T-helper 2 cell treated with Interferon-gamma antibody and Interleukin-4, amounts not matched to agents 100 ng/mL and 5 ng/mL, for 36 hours (primary cell): ENCODE measurements around the gene MT1X. TPM values are rescaled to one million over a fixed set of nuclear protein-coding genes. Genes with fewer than 3 reads are reported as not detected.

Source experiments
- intact Hi-C: fragments of 100-400 bp; cut with micrococcal nuclease; formaldehyde crosslinking; loops from one replicate; pipeline ENCODE4 v1.15.1; 2023
- total RNA-seq: library from RNA; stranded (reverse); gene quantifications from 2 replicates; pipeline ENCODE4 v1.2.3, GENCODE V29; 2022

Gene MT1X
- total RNA-seq = 61.4 and 64.6 TPM in 2 replicates

DNA sequence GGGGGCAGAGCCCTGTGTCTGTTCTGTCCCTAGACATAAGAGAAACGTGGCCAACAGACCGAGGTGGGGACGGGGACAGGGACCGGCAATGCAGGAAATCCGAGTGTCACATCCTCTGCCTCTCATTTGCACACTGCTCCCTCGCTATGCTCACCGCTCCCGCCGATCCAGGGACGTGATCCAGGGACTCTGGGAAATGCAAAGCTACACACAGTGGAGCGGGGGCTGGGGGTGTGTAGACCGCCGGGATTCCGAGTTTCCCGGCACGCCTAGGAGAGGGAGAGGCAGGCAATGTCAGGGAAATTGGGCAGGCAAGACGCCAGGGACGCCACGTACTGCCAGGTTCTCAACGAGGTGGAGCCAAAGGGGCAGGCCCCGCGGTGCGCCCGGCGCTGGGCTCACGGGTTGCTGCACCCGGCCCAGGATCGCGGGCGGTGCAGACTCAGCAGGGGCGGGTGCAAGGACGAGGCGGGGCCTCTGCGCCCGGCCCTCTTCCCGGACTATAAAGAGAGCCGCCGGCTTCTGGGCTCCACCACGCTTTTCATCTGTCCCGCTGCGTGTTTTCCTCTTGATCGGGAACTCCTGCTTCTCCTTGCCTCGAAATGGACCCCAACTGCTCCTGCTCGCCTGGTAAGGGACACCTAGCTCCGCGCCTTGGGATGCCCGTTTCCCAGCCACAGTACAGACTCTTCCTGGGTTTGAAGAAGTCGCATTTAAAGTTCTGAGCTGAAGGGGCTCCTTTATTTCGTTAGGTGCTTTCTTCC, at the start of gene MT1X:
Gene MT1X, plus strand, starts transcription at position 532 of the 764 bp plus-strand sequence. Its CDS starts 71 bp downstream, at position 603.
- intact Hi-C loops = loop anchor here (1.0 to 5.0 kb wide), 6 partner anchors 20 to 105 kb away; partner anchors contain the start of genes MT1E and MT2A

GRCh38 chr16:56632848-56633365, 49.4 kb upstream of the MT1X start:
- intact Hi-C loops = no loop called here

DNA sequence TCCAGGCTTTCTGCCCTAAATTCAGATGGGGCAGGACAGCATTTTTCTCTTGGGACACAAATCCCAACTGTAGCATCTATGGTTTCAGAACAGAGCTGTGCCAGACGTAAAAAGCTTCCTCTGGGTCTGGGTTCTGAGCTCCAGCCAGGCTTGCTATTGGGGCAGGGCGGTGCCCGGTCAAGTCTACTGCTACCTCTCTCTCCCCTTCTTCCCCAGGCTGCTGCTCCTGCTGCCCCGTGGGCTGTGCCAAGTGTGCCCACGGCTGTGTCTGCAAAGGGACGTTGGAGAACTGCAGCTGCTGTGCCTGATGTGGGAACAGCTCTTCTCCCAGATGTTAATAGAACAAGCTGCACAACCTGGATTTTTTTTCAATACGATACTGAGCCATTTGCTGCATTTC, 48.7 kb upstream of the MT1X start:
- intact Hi-C loops = no loop called here

DNA sequence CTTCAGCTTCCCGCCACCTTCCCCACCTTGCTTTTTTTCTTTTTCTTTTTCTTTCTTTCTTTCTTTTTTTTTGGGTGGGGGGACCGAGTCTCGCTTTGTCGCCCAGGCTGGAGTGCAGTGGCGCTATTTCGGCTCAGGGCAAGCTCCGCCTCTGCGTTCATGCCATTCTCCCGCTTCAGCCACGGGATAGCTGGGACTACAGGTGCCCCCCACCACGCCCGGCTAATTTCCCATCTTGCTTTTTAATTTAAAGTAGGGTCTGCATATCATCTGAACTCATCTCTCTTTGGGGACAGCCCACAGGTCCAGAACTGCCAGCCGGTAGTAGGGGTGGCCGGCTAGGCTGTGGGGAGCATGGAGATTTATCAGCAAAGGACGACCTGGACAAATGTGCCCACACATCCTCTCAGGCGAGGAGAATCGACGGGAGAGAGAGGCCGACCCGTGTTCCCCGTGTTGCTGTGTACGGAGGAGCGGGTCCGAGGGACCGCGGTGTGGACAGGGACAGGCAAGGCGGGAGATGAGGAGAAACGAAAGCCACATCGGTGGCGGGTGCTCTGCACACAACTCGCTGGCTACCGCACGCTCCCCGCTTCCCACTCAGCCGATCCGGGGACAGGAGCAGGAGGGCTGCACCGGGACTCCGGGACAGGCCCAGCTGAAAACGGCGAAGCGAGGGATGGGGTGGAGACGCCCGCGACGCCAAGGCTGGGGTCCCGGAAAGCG, 47.4 kb upstream of the MT1X start:
- intact Hi-C loops = no loop called here

- intact Hi-C loops = no loop called here
These were observed 46.8 kb upstream of the MT1X start for GRCh38 chr16:56635441-56635967.

DNA sequence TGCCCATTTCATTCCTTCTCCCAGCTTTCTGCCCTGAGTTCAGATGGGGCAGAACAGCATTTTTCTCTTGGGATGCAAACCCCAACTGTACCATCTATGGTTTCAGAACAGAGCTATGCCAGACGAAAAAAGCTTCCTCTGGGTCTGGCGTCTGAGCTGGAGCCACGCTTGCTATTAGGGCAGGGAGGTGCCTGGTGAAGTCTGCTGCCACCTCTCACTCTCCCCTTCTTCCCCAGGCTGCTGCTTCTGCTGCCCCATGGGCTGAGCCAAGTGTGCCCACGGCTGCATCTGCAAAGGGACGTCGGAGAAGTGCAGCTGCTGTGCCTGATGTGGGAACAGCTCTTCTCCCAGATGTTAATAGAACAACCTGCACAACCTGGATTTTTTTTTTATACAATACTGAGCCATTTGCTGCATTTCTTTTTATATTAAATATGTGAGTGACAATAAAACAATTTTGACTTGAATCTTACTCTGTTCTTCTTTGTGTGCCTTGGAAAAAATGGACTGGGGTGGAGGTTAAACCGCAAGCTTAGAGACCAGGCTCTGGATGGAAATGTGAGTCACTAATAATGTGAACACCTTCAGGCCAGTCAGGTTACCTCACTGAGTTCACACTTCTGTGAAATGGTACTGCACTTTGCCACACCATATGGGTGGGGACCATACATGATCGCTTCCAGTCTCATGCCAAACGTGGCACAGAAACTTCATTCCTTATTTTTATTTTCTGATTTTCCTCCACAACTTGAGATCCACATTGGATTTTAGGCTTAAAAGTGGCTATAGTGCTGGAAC, 45.5 kb upstream of the MT1X start:
- intact Hi-C loops = no loop called here

DNA sequence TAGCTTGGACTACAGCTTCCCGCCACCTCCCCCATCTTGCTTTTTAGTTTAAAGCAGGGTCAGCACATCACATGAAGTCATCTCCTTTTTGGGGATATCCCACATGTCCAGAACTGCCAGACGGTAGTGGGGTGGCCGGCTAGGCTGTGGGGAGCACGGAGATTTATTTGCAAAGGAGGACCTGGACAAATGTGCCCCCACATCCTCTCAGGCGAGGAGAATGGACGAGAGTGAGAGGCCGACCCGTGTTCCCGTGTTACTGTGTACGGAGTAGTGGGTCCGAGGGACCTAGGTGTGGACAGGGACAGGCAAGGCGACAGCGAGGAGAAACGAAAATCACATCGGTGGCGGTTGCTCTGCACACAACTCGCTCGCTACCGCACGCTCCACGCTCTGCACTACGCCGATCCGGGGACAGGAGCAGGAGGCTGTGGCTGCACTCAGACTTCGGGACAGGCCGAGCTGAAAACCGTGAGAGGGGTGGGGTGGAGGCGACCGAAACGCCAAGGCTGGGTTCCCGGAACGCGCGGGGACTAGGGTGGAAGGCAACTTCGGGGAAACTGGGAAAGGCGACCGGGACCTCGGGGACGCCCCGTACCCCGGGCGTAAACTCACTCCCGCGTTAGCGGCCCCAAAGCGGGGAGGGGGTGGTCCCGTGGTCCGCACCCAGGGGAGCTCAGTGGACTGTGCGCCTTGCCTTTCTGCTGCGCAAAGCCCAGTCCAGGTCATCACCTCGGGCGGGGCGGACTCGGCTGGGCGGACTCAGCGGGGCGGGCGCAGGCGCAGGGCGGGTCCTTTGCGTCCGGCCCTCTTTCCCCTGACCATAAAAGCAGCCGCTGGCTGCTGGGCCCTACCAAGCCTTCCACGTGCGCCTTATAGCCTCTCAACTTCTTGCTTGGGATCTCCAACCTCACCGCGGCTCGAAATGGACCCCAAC, 44.2 kb upstream of the MT1X start, which contains the start of gene MT1A:
Gene MT1A, plus strand, starts transcription at position 853 of the 937 bp plus-strand sequence. Its CDS starts 73 bp downstream, at position 926.
- intact Hi-C loops = loop anchor here (2.0 kb wide), 1 partner anchor 21 kb away; no protein-coding TSS in a partner anchor

DNA sequence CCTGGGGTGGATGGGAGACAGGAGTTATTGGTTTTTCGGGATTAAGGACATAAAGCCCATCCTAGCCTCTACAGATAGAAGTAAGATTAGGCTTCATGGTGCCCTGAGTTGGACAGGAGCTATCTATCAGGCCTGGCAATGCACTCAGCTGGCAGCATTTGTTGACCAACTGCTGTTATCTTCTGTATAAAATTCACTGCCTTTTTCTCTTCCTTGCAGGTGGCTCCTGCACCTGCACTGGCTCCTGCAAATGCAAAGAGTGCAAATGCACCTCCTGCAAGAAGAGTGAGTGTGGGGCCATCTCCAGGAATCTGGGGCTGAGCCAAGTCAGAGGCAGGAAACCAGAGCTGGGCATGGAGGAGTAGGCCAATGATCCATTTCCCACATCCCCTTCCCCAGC, 43.2 kb upstream of the MT1X start:
- intact Hi-C loops = loop anchor here (2.0 kb wide), 1 partner anchor 22 kb away; no protein-coding TSS in a partner anchor

- intact Hi-C loops = loop anchor here (5.0 kb wide), 1 partner anchor 42 kb away; the partner anchor contains the start of gene MT1X
These were observed 42.2 kb upstream of the MT1X start for GRCh38 chr16:56640076-56640475.

- intact Hi-C loops = loop anchor here (5.0 kb wide), 1 partner anchor 41 kb away; the partner anchor contains the start of gene MT1X
These were observed 41.1 kb upstream of the MT1X start for GRCh38 chr16:56641166-56641565.

- intact Hi-C loops = loop anchor here (2.0 to 5.0 kb wide), 5 partner anchors 14 to 66 kb away; partner anchors contain the start of genes MT1E, MT1F and MT1X
These were observed 39.0 kb upstream of the MT1X start for GRCh38 chr16:56643080-56643778.

- intact Hi-C loops = loop anchor here (2.0 to 5.0 kb wide), 5 partner anchors 13 to 67 kb away; partner anchors contain the start of genes MT1E, MT1F and MT1X
These were observed 38.4 kb upstream of the MT1X start for GRCh38 chr16:56643833-56644232.

GRCh38 chr16:56645311-56645710, 37.0 kb upstream of the MT1X start:
- intact Hi-C loops = no loop called here

- intact Hi-C loops = no loop called here
These were observed 36.4 kb upstream of the MT1X start for GRCh38 chr16:56645838-56646237.

DNA sequence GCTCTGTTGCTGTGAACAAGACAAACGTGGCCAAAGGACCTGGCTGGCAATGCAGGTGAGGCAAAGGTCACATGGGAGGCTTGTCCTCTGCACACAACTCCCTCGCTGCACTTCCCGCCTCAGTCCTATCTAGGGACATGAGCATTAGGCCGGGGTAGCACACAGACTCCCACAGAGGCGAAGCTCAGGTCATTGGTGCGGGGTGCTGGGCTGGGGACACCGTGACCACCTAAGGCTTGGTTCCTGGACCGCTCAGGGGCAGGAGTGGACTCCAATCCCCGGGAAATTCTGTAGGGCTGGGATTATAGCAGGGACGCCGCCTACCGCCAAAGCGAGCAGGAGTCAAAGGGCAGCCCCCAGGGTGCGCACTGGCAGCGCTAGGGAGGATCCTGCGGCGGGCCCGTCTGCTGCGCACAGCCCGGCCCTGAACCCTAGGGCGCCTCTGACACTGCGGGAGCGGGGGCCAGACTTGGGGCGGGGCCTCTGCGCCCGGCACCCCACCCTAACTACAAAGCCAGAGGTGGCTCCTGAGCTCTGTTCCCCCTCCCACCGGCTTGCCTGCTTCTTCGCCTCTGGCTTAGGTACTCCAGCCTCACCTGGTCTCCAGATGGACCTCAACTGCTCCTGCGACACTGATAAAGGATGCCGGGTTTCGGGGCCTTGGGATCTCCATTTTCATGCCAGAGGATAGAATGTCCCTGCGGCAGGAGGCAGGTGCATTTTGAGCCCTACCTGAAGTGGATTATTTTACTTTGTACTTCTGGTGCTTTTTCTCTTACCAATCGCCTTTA, 34.4 kb upstream of the MT1X start:
- intact Hi-C loops = no loop called here

GRCh38 chr16:56649271-56649670, 33.0 kb upstream of the MT1X start:
- intact Hi-C loops = no loop called here

- intact Hi-C loops = no loop called here
These were observed 32.5 kb upstream of the MT1X start for GRCh38 chr16:56649820-56650219.

DNA sequence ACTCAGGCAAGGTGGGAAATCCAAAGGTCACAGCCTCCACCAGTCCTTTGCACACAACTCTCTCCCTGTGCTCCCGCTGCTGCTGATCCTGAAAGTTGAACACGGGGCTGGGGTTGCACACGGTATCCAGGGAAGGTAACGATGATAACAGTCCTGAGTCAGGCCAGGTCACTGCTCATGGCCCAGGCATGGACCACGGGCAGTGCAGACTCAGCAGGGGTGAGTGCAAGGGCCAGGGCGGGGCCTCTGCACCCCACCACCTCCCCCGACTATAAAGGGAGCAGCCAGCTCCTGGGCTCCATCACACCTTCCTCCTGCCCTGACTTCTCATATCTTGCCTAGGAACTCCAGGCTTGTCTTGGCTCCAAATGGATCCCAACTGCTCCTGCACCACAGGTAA, 30.7 kb upstream of the MT1X start, which contains the start of gene MT1B:
Gene MT1B, plus strand, starts transcription at position 301 of the 400 bp plus-strand sequence. Its CDS starts 68 bp downstream, at position 369.
- intact Hi-C loops = no loop called here
